Fibroblast of skin of left biceps (primary cell): ENCODE measurements around the gene HINT2.
A peak's percentile ranks its signal among the peaks of the same experiment; 100 is the strongest.

ENCODE experiments used
- DNase-seq, 2 experiments: peaks; one replicate each; pipeline ENCODE4 v3.0.0-alpha.2; 2013; ENCODE audit warnings: low read depth in 2 of 2

The HINT2 gene

GRCh38 chr9:35814841-35815543 is at the start of gene HINT2:
HINT2 (minus strand) TSS chr9:35815042; CDS start chr9:35814979, 63 bp downstream.
- peak; percentile 98 for DNase-seq

GRCh38 chr9:35863583-35863982 is 48.7 kb upstream of the HINT2 start:
- no peak for DNase-seq

GRCh38 chr9:35862328-35862727 is 47.5 kb upstream of the HINT2 start:
- no peak for DNase-seq

- no peak for DNase-seq
Measured at GRCh38 chr9:35861161-35861897, 46.5 kb upstream of the HINT2 start.

- DNase-seq = no peak
Measured at GRCh38 chr9:35859990-35860339, 45.1 kb upstream of the HINT2 start.

GRCh38 chr9:35859310-35859989 is 44.6 kb upstream of the HINT2 start:
- no peak for DNase-seq

GRCh38 chr9:35858458-35858857 is 43.6 kb upstream of the HINT2 start:
- DNase-seq = no peak

- no peak for DNase-seq
Measured at GRCh38 chr9:35856882-35857281, 42.0 kb upstream of the HINT2 start.

- DNase-seq = no peak
Measured at GRCh38 chr9:35856206-35856605, 41.4 kb upstream of the HINT2 start.

GRCh38 chr9:35854091-35854762 is 39.4 kb upstream of the HINT2 start:
- DNase-seq = no peak

GRCh38 chr9:35852876-35853865 is 38.3 kb upstream of the HINT2 start:
- no peak for DNase-seq

GRCh38 chr9:35852267-35852815 is 37.5 kb upstream of the HINT2 start:
- no peak for DNase-seq

- peak; percentile 32 to 42 for DNase-seq
Measured at GRCh38 chr9:35847792-35848572, 33.1 kb upstream of the HINT2 start.

- no peak for DNase-seq
Measured at GRCh38 chr9:35845824-35846771, 31.3 kb upstream of the HINT2 start.

- peak; percentile 75 to 78 for DNase-seq
Measured at GRCh38 chr9:35844628-35845270, 29.9 kb upstream of the HINT2 start.

GRCh38 chr9:35842795-35843194 is 28.0 kb upstream of the HINT2 start:
- no peak for DNase-seq

- no peak for DNase-seq
Measured at GRCh38 chr9:35842020-35842745, 27.3 kb upstream of the HINT2 start.

GRCh38 chr9:35841645-35841900 is 26.7 kb upstream of the HINT2 start:
- no peak for DNase-seq
